IMR-90 (cell line): ENCODE measurements around the gene NAIF1. TPM values are rescaled to one million over a fixed set of nuclear protein-coding genes. Genes with fewer than 3 reads are reported as not detected.

Experiments
- ATAC-seq: fragments of 200-7000 bp; cut with Tn5 transposase; 2 replicates; pipeline ENCODE4 v1.9.1; 2020; ENCODE audit warnings: low read depth, mild to moderate bottlenecking, moderate library complexity
- BruUV-seq: library from RNA; stranded (reverse); fragments of 400-500 nt; replicated peaks from 2 replicates; lab custom pipeline; 2021; lab: Mats Ljungman, UMichigan
- CTCF ChIA-PET: fragments of 300-600 bp; formaldehyde crosslinking; extraction: SDS; loops from one replicate; lab custom pipeline; 2021; ENCODE audit warnings: antibody characterized with exemption; lab: Yijun Ruan, JAX
- POLR2A ChIA-PET: fragments of 300-600 bp; sonication (Branson Sonifier 250); formaldehyde crosslinking; loops from one replicate; lab custom pipeline; 2022; ENCODE audit warnings: antibody characterized with exemption; ENCODE audit not compliant: unreplicated experiment; lab: Charles Lee
- DNase-seq: peaks from one replicate; pipeline ENCODE4 v3.0.0; 2013
- H2AFZ ChIP-seq: replicated peaks from 2 replicates; pipeline ENCODE3; 2013; ENCODE audit warnings: low read length, mild to moderate bottlenecking; ENCODE audit not compliant: poor library complexity
- H2AK5ac ChIP-seq: 2 replicates; pipeline ENCODE4 v1.6.1; 2013; ENCODE audit warnings: low read depth, low read length, inconsistent platforms
- H2AK9ac ChIP-seq: replicated peaks from 2 replicates; pipeline ENCODE3; 2013; ENCODE audit warnings: mild to moderate bottlenecking, low read depth, low read length, moderate library complexity; ENCODE audit not compliant: poor library complexity
- H2BK120ac ChIP-seq: 2 replicates; pipeline ENCODE4 v1.6.1; 2013; ENCODE audit warnings: low read depth, low read length, inconsistent platforms
- H2BK15ac ChIP-seq: 3 replicates; pipeline ENCODE4 v1.6.1; 2013; ENCODE audit warnings: low read depth, low read length, inconsistent platforms
- H2BK20ac ChIP-seq: 2 replicates; pipeline ENCODE4 v1.6.1; 2013; ENCODE audit warnings: low read depth, mild to moderate bottlenecking, inconsistent platforms, low read length, moderate library complexity
- H2BK5ac ChIP-seq: 2 replicates; pipeline ENCODE4 v1.6.1; 2013; ENCODE audit warnings: mild to moderate bottlenecking, low read depth, low read length, inconsistent platforms; ENCODE audit not compliant: poor library complexity, severe bottlenecking
- H3K14ac ChIP-seq: replicated peaks from 2 replicates; pipeline ENCODE4 v1.6.1; 2013; ENCODE audit warnings: low read depth, low read length, inconsistent platforms
- H3K18ac ChIP-seq: 2 replicates; pipeline ENCODE4 v1.6.1; 2013; ENCODE audit warnings: low read depth, low read length, control low read depth
- H3K23ac ChIP-seq: 2 replicates; pipeline ENCODE4 v1.6.1; 2013; ENCODE audit warnings: low read depth, low read length, inconsistent platforms
- H3K27ac ChIP-seq: 2 replicates; pipeline ENCODE4 v1.5.1; 2013; ENCODE audit warnings: mild to moderate bottlenecking, control low read depth, low read length; ENCODE audit not compliant: insufficient read depth
- H3K27me3 ChIP-seq: 2 replicates; pipeline ENCODE4 v1.6.1; 2013; ENCODE audit warnings: low read length; ENCODE audit not compliant: control insufficient read depth, insufficient read depth
- H3K36me3 ChIP-seq: 2 replicates; pipeline ENCODE4 v1.6.1; 2013; ENCODE audit warnings: low read length, mixed read lengths; ENCODE audit not compliant: control insufficient read depth, insufficient read depth
- H3K4ac ChIP-seq: 2 replicates; pipeline ENCODE4 v1.6.1; 2013; ENCODE audit warnings: low read depth, low read length, inconsistent platforms
- H3K4me1 ChIP-seq: 2 replicates; pipeline ENCODE4 v1.6.1; 2013; ENCODE audit warnings: low read length, mixed read lengths; ENCODE audit not compliant: control insufficient read depth, insufficient read depth
- H3K4me2 ChIP-seq: 2 replicates; pipeline ENCODE4 v1.6.1; 2013; ENCODE audit warnings: low read depth, mild to moderate bottlenecking, control low read depth, low read length, moderate library complexity
- H3K4me3 ChIP-seq: 2 replicates; pipeline ENCODE4 v1.5.1; 2013; ENCODE audit warnings: low read depth, mild to moderate bottlenecking, control low read depth, low read length, moderate library complexity; ENCODE audit not compliant: insufficient read depth
- H3K56ac ChIP-seq: 2 replicates; pipeline ENCODE4 v1.6.1; 2013; ENCODE audit warnings: low read length, inconsistent platforms; ENCODE audit not compliant: insufficient read depth; ENCODE audit errors: extremely low read depth
- H3K79me1 ChIP-seq, 2 experiments: 2 replicates each; pipeline ENCODE4 v1.6.1; 2013; ENCODE audit warnings: low read length in 2 of 2, inconsistent platforms in 1 of 2, low read depth in 1 of 2
- H3K9ac ChIP-seq: 2 replicates; pipeline ENCODE4 v1.6.1; 2013; ENCODE audit warnings: low read depth, low read length, control low read depth
- H3K9me1 ChIP-seq: 2 replicates; pipeline ENCODE4 v1.6.1; 2013; ENCODE audit warnings: low read length, inconsistent platforms; ENCODE audit not compliant: insufficient read depth
- H3K9me3 ChIP-seq: 2 replicates; pipeline ENCODE4 v1.6.1; 2013; ENCODE audit warnings: low read length; ENCODE audit not compliant: control insufficient read depth, insufficient read depth
- H4K20me1 ChIP-seq: 2 replicates; pipeline ENCODE4 v1.6.1; 2013; ENCODE audit warnings: low read length, inconsistent platforms; ENCODE audit not compliant: insufficient read depth
- H4K5ac ChIP-seq: 2 replicates; pipeline ENCODE4 v1.6.1; 2013; ENCODE audit warnings: mild to moderate bottlenecking, low read depth, low read length, control low read depth
- H4K8ac ChIP-seq, 2 experiments: 2 replicates each; pipeline ENCODE4 v1.6.1; 2013; ENCODE audit warnings: low read depth in 2 of 2, low read length in 2 of 2, control low read depth in 1 of 2, inconsistent platforms in 1 of 2
- H4K91ac ChIP-seq: 2 replicates; pipeline ENCODE4 v1.6.1; 2013; ENCODE audit warnings: low read depth, low read length, inconsistent platforms; ENCODE audit not compliant: insufficient read depth
- CEBPB ChIP-seq: IDR thresholded peaks from 2 replicates; pipeline ENCODE4 v1.6.1; 2012; ENCODE audit warnings: low read depth, low read length, improper control_type of control experiment
- CHD1 ChIP-seq: IDR thresholded peaks from 2 replicates; pipeline ENCODE4 v1.6.1; 2012; ENCODE audit warnings: low read depth, low read length, improper control_type of control experiment
- MAZ ChIP-seq: IDR thresholded peaks from 2 replicates; pipeline ENCODE4 v1.6.1; 2012; ENCODE audit warnings: low read depth, mild to moderate bottlenecking, low read length, improper control_type of control experiment, moderate library complexity, borderline replicate concordance
- WGBS, 2 experiments: methylation state at CpG; one replicate each; pipeline versions ENCODE4 v1.1.5 to v1.1.7; 2013; ENCODE audit warnings: missing lambda C conversion rate in 2 of 2; ENCODE audit not compliant: insufficient read length in 1 of 2; ENCODE audit errors: extremely low coverage in 2 of 2; 5-methylcytosine and 5-hydroxymethylcytosine counted together
- dilution Hi-C: fragments of 300-500 bp; cut with HindIII; formaldehyde crosslinking; loops from one replicate; pipeline ENCODE4 v1.14.3; 2018; ENCODE audit warnings: low sequenced_read_pairs; ENCODE audit not compliant: unreplicated experiment
- in situ Hi-C: fragments of 300-500 bp; cut with MboI; formaldehyde crosslinking; loops from 3 replicates; pipeline ENCODE4 v1.14.3; 2019; ENCODE audit warnings: low sequenced_read_pairs, inconsistent platforms, mixed read lengths
- intact Hi-C: fragments of 100-400 bp; cut with micrococcal nuclease; formaldehyde crosslinking; loops from 2 replicates; pipeline ENCODE4 v1.10.0; 2022
- polyA plus RNA-seq, 3 experiments: library from polyadenylated mRNA; depleted of rRNA; stranded (reverse); fragments of >200 nt; gene quantifications; 2 replicates each; pipeline ENCODE4 v1.2.3, GENCODE V29; 2012; ENCODE audit warnings: low replicate concordance in 1 of 3
- total RNA-seq: library from RNA; depleted of rRNA; stranded (reverse); fragments of >200 nt; gene quantifications from 2 replicates; pipeline ENCODE4 v1.2.3, GENCODE V29; 2012
- TF ChIP-seq, protein P1 (sequence below): conservative IDR thresholded peaks from 2 replicates; pipeline ENCODE4 v1.5.1; 2012; ENCODE audit warnings: mild to moderate bottlenecking, low read depth, low read length, improper control_type of control experiment

NAIF1 gene
- total and polyA plus RNA-seq, 2 of the 4 experiments (the other 2 are of a cell fraction) = 9.7 to 10.1 TPM

DNA sequence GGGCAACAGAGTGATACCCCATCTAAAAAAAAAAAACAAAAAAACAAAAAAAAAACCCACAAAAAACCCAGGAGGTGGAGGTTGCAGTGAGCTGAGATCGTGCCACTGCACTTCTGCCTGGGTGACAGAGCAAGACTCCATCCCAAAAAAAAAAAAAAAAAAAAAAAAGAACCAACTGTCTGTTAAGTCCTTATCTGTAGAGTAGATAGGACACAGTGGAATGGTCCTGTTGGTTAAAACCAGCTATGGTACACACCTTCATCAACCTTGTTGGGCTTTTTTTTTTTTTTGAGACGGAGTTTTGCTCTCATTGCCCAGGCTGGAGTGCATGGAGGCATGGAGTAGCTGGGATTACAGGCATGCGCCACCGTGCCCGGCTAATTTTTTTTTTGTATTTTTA is 13.1 kb upstream of the NAIF1 start:
- H4K20me1 ChIP-seq = peaks cover 11% of the 10 kb centered on the region
- H2BK20ac ChIP-seq = no peak overlapping the region
- H4K91ac ChIP-seq = no peak overlapping the region; the same call in 1 of the 2 replicates
- no peak overlapping the region for H3K14ac ChIP-seq
- H3K56ac ChIP-seq = no peak overlapping the region
- TF ChIP-seq MAZ = no peak
- TF ChIP-seq CEBPB = no peak
- TF ChIP-seq CHD1 = no peak
- TF ChIP-seq, protein P1, sequence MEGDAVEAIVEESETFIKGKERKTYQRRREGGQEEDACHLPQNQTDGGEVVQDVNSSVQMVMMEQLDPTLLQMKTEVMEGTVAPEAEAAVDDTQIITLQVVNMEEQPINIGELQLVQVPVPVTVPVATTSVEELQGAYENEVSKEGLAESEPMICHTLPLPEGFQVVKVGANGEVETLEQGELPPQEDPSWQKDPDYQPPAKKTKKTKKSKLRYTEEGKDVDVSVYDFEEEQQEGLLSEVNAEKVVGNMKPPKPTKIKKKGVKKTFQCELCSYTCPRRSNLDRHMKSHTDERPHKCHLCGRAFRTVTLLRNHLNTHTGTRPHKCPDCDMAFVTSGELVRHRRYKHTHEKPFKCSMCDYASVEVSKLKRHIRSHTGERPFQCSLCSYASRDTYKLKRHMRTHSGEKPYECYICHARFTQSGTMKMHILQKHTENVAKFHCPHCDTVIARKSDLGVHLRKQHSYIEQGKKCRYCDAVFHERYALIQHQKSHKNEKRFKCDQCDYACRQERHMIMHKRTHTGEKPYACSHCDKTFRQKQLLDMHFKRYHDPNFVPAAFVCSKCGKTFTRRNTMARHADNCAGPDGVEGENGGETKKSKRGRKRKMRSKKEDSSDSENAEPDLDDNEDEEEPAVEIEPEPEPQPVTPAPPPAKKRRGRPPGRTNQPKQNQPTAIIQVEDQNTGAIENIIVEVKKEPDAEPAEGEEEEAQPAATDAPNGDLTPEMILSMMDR = no peak
- H2AK9ac ChIP-seq = no peak overlapping the region
- H4K8ac ChIP-seq = 0 out of 4 replicates have a peak overlapping the region, but pooled peaks of 1 of the 2 experiments have one; percentile 55
- H3K4me3 ChIP-seq = no peak overlapping the region
- no peaks in the 10 kb centered on the region for H3K36me3 ChIP-seq
- H3K4ac ChIP-seq = no peak overlapping the region
- H4K5ac ChIP-seq = no peak overlapping the region; the same call in 1 of the 2 replicates
- BruUV-seq = no TSS peak
- no CpG with 5 or more reads among the region's 5 CpGs for WGBS, 2 experiments
- H3K9me3 ChIP-seq = no peaks in the 10 kb centered on the region
- H2BK5ac ChIP-seq = no peak overlapping the region
- no peaks in the 10 kb centered on the region for H3K27me3 ChIP-seq
- intact Hi-C loops = loop anchor here (2.0 to 5.0 kb wide), 2 partner anchors 113 to 137 kb away; no protein-coding TSS in a partner anchor
- no peak overlapping the region for H3K4me2 ChIP-seq
- peak overlapping the region; percentile 53 for H3K18ac ChIP-seq
- H2BK120ac ChIP-seq = no peak overlapping the region; the same call in 1 of the 2 replicates
- peaks cover 0 to 67% of the 10 kb centered on the region in 2 experiments; a peak in 2 of 4 replicates for H3K79me1 ChIP-seq
- peak overlapping the region; percentile 79; the same call in 1 of the 2 replicates for H3K27ac ChIP-seq
- CTCF ChIA-PET = no interaction called here
- in situ Hi-C loops = no loop called here
- POLR2A ChIA-PET = interaction anchor here (0.6 to 0.7 kb wide), 2 partner anchors 18 to 750 kb away, joined by 4 to 5 read pairs; no protein-coding TSS in a partner anchor
- peaks cover 32% of the 10 kb centered on the region for H3K4me1 ChIP-seq
- no peak overlapping the region for H2BK15ac ChIP-seq
- DNase-seq (no peak), ATAC-seq (no peak)
- no peak overlapping the region for H2AFZ ChIP-seq
- H2AK5ac ChIP-seq = no peak overlapping the region
- H3K23ac ChIP-seq = no peak overlapping the region
- H3K9me1 ChIP-seq = peaks cover 13% of the 10 kb centered on the region
- dilution Hi-C loops = no loop called here
- no peak overlapping the region for H3K9ac ChIP-seq
